K562 (cell line): ENCODE data around the gene M6PR. TPM values are rescaled to one million over a fixed set of nuclear protein-coding genes. Genes with fewer than 3 reads are reported as not detected.

Experiments used
- ATAC-seq: fragments of 200-7000 bp; cut with Tn5 transposase; 3 replicates; pipeline ENCODE4 v1.9.1; 2020; ENCODE audit warnings: moderate library complexity
- BruUV-seq: library from RNA; stranded (reverse); fragments of 400-500 nt; replicated peaks from 2 replicates; lab custom pipeline; 2021; lab: Mats Ljungman, UMichigan
- CTCF ChIA-PET: fragments of 300-600 bp; formaldehyde crosslinking; extraction: SDS; loops from one replicate; lab custom pipeline; 2021; ENCODE audit warnings: low intra/inter-chr PET ratio; lab: Yijun Ruan, JAX
- POLR2A ChIA-PET: fragments of 300-600, 350-650 bp; sonication (Branson Sonifier 250); formaldehyde crosslinking; extraction: SDS; loops from one replicate; lab custom pipeline; 2021; ENCODE audit warnings: antibody characterized with exemption, inconsistent platforms; lab: Yijun Ruan, JAX
- DNase-seq, 4 experiments: peaks; one replicate each; pipeline versions ENCODE4 v3.0.0 to v3.0.0-alpha.2; 2011 to 2018; ENCODE audit warnings: low spot score in 3 of 4, mixed read lengths in 3 of 4; ENCODE audit errors: extremely low read depth in 1 of 4
- FAIRE-seq: peaks from 2 replicates; lab custom pipeline; 2011; peaks lifted over from hg19 to GRCh38; lab: Jason Lieb, UNC
- H2AFZ ChIP-seq: 2 replicates; pipeline ENCODE4 v1.6.0; 2011; ENCODE audit warnings: low read depth, low read length, control low read depth, inconsistent platforms
- H3K27ac ChIP-seq: fragments of 200-600 bp; 3 replicates; pipeline ENCODE4 v1.8.0; 2011; ENCODE audit warnings: low read depth, mild to moderate bottlenecking, control low read depth, inconsistent platforms, low read length, moderate library complexity, mixed read lengths; ENCODE audit errors: extremely low read depth
- H3K27me3 ChIP-seq, 2 experiments: fragments of 300-600 bp in 1 of 2; 2 replicates in 1 of 2; 3 replicates in 1 of 2; pipeline versions ENCODE4 v1.6.0 to v1.8.0; 2011; ENCODE audit warnings: inconsistent platforms in 2 of 2, low read length in 2 of 2, mild to moderate bottlenecking in 1 of 2, mixed read lengths in 1 of 2, moderate library complexity in 1 of 2; ENCODE audit not compliant: control insufficient read depth in 2 of 2, insufficient read depth in 2 of 2
- H3K36me3 ChIP-seq: fragments of 300-600 bp; 3 replicates; pipeline ENCODE4 v1.8.0; 2011; ENCODE audit warnings: mild to moderate bottlenecking, low read length, inconsistent platforms; ENCODE audit not compliant: control insufficient read depth, insufficient read depth
- H3K4me1 ChIP-seq, 2 experiments: fragments of 200-600 bp in 1 of 2; replicated peaks in 1 of 2; 2 replicates in 1 of 2; 3 replicates in 1 of 2; pipeline versions ENCODE4 v1.5.1 to v1.8.0; 2011; ENCODE audit warnings: inconsistent platforms in 2 of 2, low read length in 2 of 2, mild to moderate bottlenecking in 1 of 2, mixed read lengths in 1 of 2, moderate library complexity in 1 of 2; ENCODE audit not compliant: control insufficient read depth in 2 of 2, insufficient read depth in 2 of 2
- H3K4me2 ChIP-seq: 2 replicates; pipeline ENCODE4 v1.6.1; 2011; ENCODE audit warnings: low read length, control low read depth, inconsistent platforms, mixed read lengths; ENCODE audit not compliant: insufficient read depth
- H3K4me3 ChIP-seq: fragments of 200-600 bp; sonication (generic), shearing (Covaris generic); 2 replicates; pipeline ENCODE4 v1.5.1; 2016; ENCODE audit warnings: control low read depth, inconsistent platforms
- H3K79me2 ChIP-seq: fragments of 200-600 bp; 3 replicates; pipeline ENCODE4 v1.8.0; 2011; ENCODE audit warnings: low read length, inconsistent platforms; ENCODE audit not compliant: control insufficient read depth, insufficient read depth
- H3K9ac ChIP-seq, 2 experiments: 2 replicates each; pipeline versions ENCODE4 v1.6.0 to v1.6.1; 2011; ENCODE audit warnings: low read depth in 2 of 2, low read length in 2 of 2, control low read depth in 1 of 2, inconsistent platforms in 1 of 2, mild to moderate bottlenecking in 1 of 2, mixed read lengths in 1 of 2; ENCODE audit not compliant: insufficient read depth in 1 of 2
- H3K9me1 ChIP-seq: one replicate; pipeline ENCODE4 v1.6.0; 2011; ENCODE audit warnings: inconsistent platforms, mild to moderate bottlenecking, low read length, moderate library complexity; ENCODE audit not compliant: control insufficient read depth, insufficient read depth
- H3K9me3 ChIP-seq: replicated peaks from 2 replicates; pipeline ENCODE4 v1.5.1; 2011; ENCODE audit warnings: low read depth, low read length, inconsistent platforms; ENCODE audit not compliant: control insufficient read depth, insufficient read depth
- H4K20me1 ChIP-seq: replicated peaks from 2 replicates; pipeline ENCODE4 v1.6.1; 2011; ENCODE audit warnings: low read length, inconsistent platforms, mixed read lengths; ENCODE audit not compliant: control insufficient read depth, insufficient read depth
- CBFB ChIP-seq: sonication (generic); formaldehyde crosslinking; IDR thresholded peaks from 2 replicates; pipeline ENCODE4 v1.4.0; 2020; ENCODE audit warnings: mild to moderate bottlenecking, missing genetic modification reagents
- EGR1 ChIP-seq: fragments of 450-650 bp; conservative IDR thresholded peaks from 2 replicates; pipeline ENCODE4 v1.6.1; 2017; ENCODE audit warnings: mild to moderate bottlenecking
- EP400 ChIP-seq: fragments of 450-650 bp; IDR thresholded peaks from 2 replicates; pipeline ENCODE4 v1.6.1; 2017; ENCODE audit warnings: antibody characterized with exemption, mild to moderate bottlenecking, moderate library complexity
- ETV1 ChIP-seq: fragments of 450-650 bp; conservative IDR thresholded peaks from 2 replicates; pipeline ENCODE4 v1.6.1; 2016; ENCODE audit warnings: missing genetic modification characterization, control low read depth, low read depth, missing compliant biosample characterization
- HNRNPUL1 ChIP-seq: fragments of 200-400 bp; formaldehyde crosslinking; IDR thresholded peaks from 2 replicates; pipeline ENCODE4 v1.6.1; 2017; ENCODE audit warnings: low read length
- MAFK ChIP-seq: IDR thresholded peaks from 2 replicates; pipeline ENCODE4 v1.6.1; 2011; ENCODE audit warnings: low read length, improper control_type of control experiment
- MTF1 ChIP-seq: fragments of 250-450 bp; sonication (Bioruptor Pico); IDR thresholded peaks from 2 replicates; pipeline ENCODE4 v1.9.0; 2021; ENCODE audit warnings: moderate library complexity, mild to moderate bottlenecking, inconsistent platforms, borderline replicate concordance
- NRF1 ChIP-seq, 2 experiments: fragments of 450-650 bp; IDR thresholded peaks in 1 of 2; conservative IDR thresholded peaks in 1 of 2; 2 replicates each; pipeline ENCODE4 v1.6.1; 2014; ENCODE audit warnings: mild to moderate bottlenecking in 2 of 2
- TOE1 ChIP-seq, 2 experiments: fragments of 450-650 bp in 1 of 2; sonication (generic) in 1 of 2; formaldehyde crosslinking in 1 of 2; IDR thresholded peaks; 2 replicates each; pipeline versions ENCODE4 v1.7.1 to v1.8.0; 2016 to 2022; ENCODE audit warnings: borderline replicate concordance in 2 of 2, mild to moderate bottlenecking in 2 of 2, antibody characterized with exemption in 1 of 2, inconsistent platforms in 1 of 2, low read depth in 1 of 2, missing genetic modification reagents in 1 of 2, moderate library complexity in 1 of 2
- ZNF175 ChIP-seq: fragments of 200-800 bp; sonication (Bioruptor generic); IDR thresholded peaks from 2 replicates; pipeline ENCODE4 v1.6.1; 2016; ENCODE audit warnings: low read depth, mild to moderate bottlenecking, missing genetic modification characterization, missing compliant biosample characterization
- ZNF778 ChIP-seq: fragments of 450-650 bp; formaldehyde crosslinking; IDR thresholded peaks from 2 replicates; pipeline ENCODE4 v1.4.0; 2020; ENCODE audit warnings: mild to moderate bottlenecking, moderate library complexity
- ZZZ3 ChIP-seq: fragments of 450-650 bp; IDR thresholded peaks from 2 replicates; pipeline ENCODE4 v1.6.1; 2016; ENCODE audit warnings: antibody characterized with exemption, mild to moderate bottlenecking, moderate library complexity
- WGBS: fragments of 100-300 bp; shearing (Covaris generic); methylation state at CpG from one replicate; pipeline ENCODE4 v1.1.6; 2016; ENCODE audit warnings: low coverage, mixed read lengths; ENCODE audit not compliant: insufficient coverage; ENCODE audit errors: missing lambda C conversion rate; 5-methylcytosine and 5-hydroxymethylcytosine counted together
- in situ Hi-C: fragments of 300-500 bp; cut with MboI; formaldehyde crosslinking; loops from 4 replicates; pipeline ENCODE4 v1.15.0; 2018; ENCODE audit warnings: inconsistent platforms, mixed read lengths
- intact Hi-C: fragments of 100-400 bp; cut with micrococcal nuclease; formaldehyde crosslinking; loops from 2 replicates; pipeline ENCODE4 v1.14.2; 2022
- polyA plus RNA-seq, 8 experiments: library from polyadenylated mRNA; depleted of rRNA in 4 of 8; stranded (reverse) in 5 of 8; unstranded in 3 of 8; fragments of >200 nt; fragmentation: Nextera tagmentation in 2 of 8; fragmentation: Illumina TruSeq in 1 of 8; extraction: Ambion mirVana in 2 of 8; extraction: Trizol in 1 of 8; gene quantifications; 2 replicates each; pipeline versions ENCODE4 v1.2.1 to v1.2.3, GENCODE V29; 2011 to 2014; ENCODE audit warnings: inconsistent platforms in 1 of 8, missing spikeins in 1 of 8
- total RNA-seq, 7 experiments: library from RNA; depleted of rRNA in 6 of 7; stranded (reverse); fragments of >200 nt in 6 of 7; fragmentation: Illumina TruSeq in 2 of 7; extraction: Trizol in 2 of 7; gene quantifications; 2 replicates each; pipeline versions ENCODE4 v1.2.1 to v1.2.3, GENCODE V29; 2011 to 2021; ENCODE audit warnings: low replicate concordance in 1 of 7
- TF ChIP-seq, protein P1 (sequence below): sonication (generic); formaldehyde crosslinking; IDR thresholded peaks from 2 replicates; pipeline ENCODE4 v1.8.0; 2022; ENCODE audit warnings: missing genetic modification reagents, mild to moderate bottlenecking, borderline replicate concordance

Gene M6PR
- total and polyA plus RNA-seq, 9 of the 15 experiments (the other 6 are each of a cell fraction or from before 2014, with no cell fraction given) = 78.6 to 159 (median 112) TPM

DNA sequence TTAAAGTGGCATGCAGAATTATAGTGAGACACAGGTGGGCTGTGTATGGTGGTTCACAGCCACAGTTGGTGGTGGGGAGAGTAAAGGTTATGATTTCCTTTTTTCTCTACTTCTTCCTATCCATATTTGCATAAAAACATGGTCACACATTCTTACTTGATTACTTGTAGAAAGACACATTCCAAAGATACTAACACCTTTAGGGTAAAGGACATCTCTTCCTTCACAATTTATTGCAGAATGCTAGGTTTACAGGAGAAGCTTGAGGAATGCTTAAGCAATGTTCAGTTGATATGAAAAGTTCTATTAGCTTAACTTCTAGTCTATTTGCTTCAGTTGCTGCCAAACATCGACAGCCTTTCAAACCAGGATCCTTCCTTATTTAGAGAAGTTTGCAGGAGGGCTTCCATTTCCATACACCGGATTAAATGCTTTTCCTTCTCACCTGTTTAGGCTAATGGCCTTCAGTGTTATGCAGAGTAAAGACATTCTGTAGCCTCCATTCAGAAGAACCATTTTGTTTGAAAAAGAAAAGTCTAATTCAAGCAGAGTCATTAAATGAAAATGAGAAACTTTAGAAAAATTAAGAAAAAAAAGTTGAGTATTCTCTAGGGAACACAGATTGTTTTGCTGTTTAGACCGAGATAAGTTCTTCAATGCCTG, 37.7 kb downstream of the M6PR start:
- H2AFZ ChIP-seq = no peak overlapping the region
- DNase-seq (no peak), FAIRE-seq (no peak), ATAC-seq (no peak)
- WGBS = 35% methylated on average over 3 of the region's 3 CpGs
- BruUV-seq = no TSS peak
- H3K4me3 ChIP-seq = no peak overlapping the region
- H3K79me2 ChIP-seq = peaks cover 7% of the 10 kb centered on the region; the same call in 2 of the 3 replicates
- in situ Hi-C loops = no loop called here
- H3K27me3 ChIP-seq = no peaks in the 10 kb centered on the region
- H3K27ac ChIP-seq = no peak overlapping the region
- no peaks in the 10 kb centered on the region for H3K9me1 ChIP-seq
- TF ChIP-seq HNRNPUL1 = no peak
- TF ChIP-seq, protein P1, sequence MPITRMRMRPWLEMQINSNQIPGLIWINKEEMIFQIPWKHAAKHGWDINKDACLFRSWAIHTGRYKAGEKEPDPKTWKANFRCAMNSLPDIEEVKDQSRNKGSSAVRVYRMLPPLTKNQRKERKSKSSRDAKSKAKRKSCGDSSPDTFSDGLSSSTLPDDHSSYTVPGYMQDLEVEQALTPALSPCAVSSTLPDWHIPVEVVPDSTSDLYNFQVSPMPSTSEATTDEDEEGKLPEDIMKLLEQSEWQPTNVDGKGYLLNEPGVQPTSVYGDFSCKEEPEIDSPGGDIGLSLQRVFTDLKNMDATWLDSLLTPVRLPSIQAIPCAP = no peak
- TF ChIP-seq ZNF778 (CRISPR knock-in tag) = no peak
- no peak for TF ChIP-seq ZZZ3
- no peak for TF ChIP-seq ZNF175 (CRISPR knock-in tag)
- no peak for TF ChIP-seq CBFB (CRISPR knock-in tag)
- no peak for TF ChIP-seq MAFK
- TF ChIP-seq EP400 = no peak
- TF ChIP-seq EGR1 = no peak
- TF ChIP-seq MTF1 (CRISPR knock-in tag) = no peak
- no peak for TF ChIP-seq ETV1
- TF ChIP-seq NRF1 (conservative IDR thresholded peaks at IDR 0.05 in 1 of 2, IDR thresholded peaks at IDR 0.05 in 1 of 2) = no peak
- no peak for TF ChIP-seq TOE1 (IDR thresholded peaks at IDR 0.05; ENCODE audit: borderline replicate concordance)
- TF ChIP-seq TOE1 (CRISPR knock-in tag; IDR thresholded peaks at IDR 0.05; ENCODE audit: borderline replicate concordance, low read depth) = no peak
- H3K4me2 ChIP-seq = no peak overlapping the region
- intact Hi-C loops = no loop called here
- POLR2A ChIA-PET = no interaction called here
- no peaks in the 10 kb centered on the region for H4K20me1 ChIP-seq
- peaks cover 6 to 20% of the 10 kb centered on the region in 2 experiments; a peak in 4 of 5 replicates for H3K4me1 ChIP-seq
- no peak overlapping the region for H3K9ac ChIP-seq
- H3K9me3 ChIP-seq = no peaks in the 10 kb centered on the region
- H3K36me3 ChIP-seq = no peaks in the 10 kb centered on the region
- CTCF ChIA-PET = no interaction called here
